K562 (cell line): ENCODE measurements around the gene CCR9. TPM values are rescaled to one million over a fixed set of nuclear protein-coding genes. Genes with fewer than 3 reads are reported as not detected.

Experiments
- C11orf30 ChIP-seq: fragments of 450-650 bp; IDR thresholded peaks from 2 replicates; pipeline ENCODE4 v1.6.1; 2016; ENCODE audit warnings: low read depth, mild to moderate bottlenecking
- MYC ChIP-seq, 2 experiments: fragments of 250-450 bp in 1 of 2; sonication (Bioruptor Pico) in 1 of 2; IDR thresholded peaks; 2 replicates each; pipeline versions ENCODE4 v1.5.1 to v1.6.1; 2012 to 2021; ENCODE audit warnings: low read depth in 2 of 2, borderline replicate concordance in 1 of 2, improper control_type of control experiment in 1 of 2, low read length in 1 of 2, mild to moderate bottlenecking in 1 of 2, moderate library complexity in 1 of 2
- RAD51 ChIP-seq: fragments of 450-650 bp; IDR thresholded peaks from 2 replicates; pipeline ENCODE4 v1.7.1; 2016; ENCODE audit warnings: low read depth, mild to moderate bottlenecking, borderline replicate concordance
- RNF2 ChIP-seq: sonication (generic); IDR thresholded peaks from 2 replicates; pipeline ENCODE4 v1.6.1; 2016
- polyA plus RNA-seq, 8 experiments: library from polyadenylated mRNA; depleted of rRNA in 4 of 8; stranded (reverse) in 5 of 8; unstranded in 3 of 8; fragments of >200 nt; fragmentation: Nextera tagmentation in 2 of 8; fragmentation: Illumina TruSeq in 1 of 8; extraction: Ambion mirVana in 2 of 8; extraction: Trizol in 1 of 8; gene quantifications; 2 replicates each; pipeline versions ENCODE4 v1.2.1 to v1.2.3, GENCODE V29; 2011 to 2014; ENCODE audit warnings: inconsistent platforms in 1 of 8, missing spikeins in 1 of 8
- total RNA-seq, 7 experiments: library from RNA; depleted of rRNA in 6 of 7; stranded (reverse); fragments of >200 nt in 6 of 7; fragmentation: Illumina TruSeq in 2 of 7; extraction: Trizol in 2 of 7; gene quantifications; 2 replicates each; pipeline versions ENCODE4 v1.2.1 to v1.2.3, GENCODE V29; 2011 to 2021; ENCODE audit warnings: low replicate concordance in 1 of 7
- TF ChIP-seq, protein P1 (sequence below): fragments of 450-650 bp; IDR thresholded peaks from 2 replicates; pipeline ENCODE4 v1.6.1; 2017; ENCODE audit warnings: antibody characterized with exemption, mild to moderate bottlenecking
- TF ChIP-seq, protein P2 (sequence below): sonication (generic); formaldehyde crosslinking; IDR thresholded peaks from 2 replicates; pipeline ENCODE4 v1.5.0; 2020; ENCODE audit warnings: missing genetic modification reagents
- TF ChIP-seq, protein P3 (sequence below), 2 experiments: fragments of 450-650 bp; conservative IDR thresholded peaks; 2 replicates each; pipeline ENCODE4 v1.6.1; 2017; ENCODE audit warnings: mild to moderate bottlenecking in 2 of 2, moderate library complexity in 2 of 2
- TF ChIP-seq, protein P4 (sequence below): fragments of 250-450 bp; sonication (Bioruptor Pico); IDR thresholded peaks from 2 replicates; pipeline ENCODE4 v1.8.0; 2022; ENCODE audit warnings: moderate library complexity, mild to moderate bottlenecking, inconsistent platforms

The CCR9 gene
- total and polyA plus RNA-seq, 9 of the 15 experiments (the other 6 are each of a cell fraction or from before 2014, with no cell fraction given), result not detected

DNA sequence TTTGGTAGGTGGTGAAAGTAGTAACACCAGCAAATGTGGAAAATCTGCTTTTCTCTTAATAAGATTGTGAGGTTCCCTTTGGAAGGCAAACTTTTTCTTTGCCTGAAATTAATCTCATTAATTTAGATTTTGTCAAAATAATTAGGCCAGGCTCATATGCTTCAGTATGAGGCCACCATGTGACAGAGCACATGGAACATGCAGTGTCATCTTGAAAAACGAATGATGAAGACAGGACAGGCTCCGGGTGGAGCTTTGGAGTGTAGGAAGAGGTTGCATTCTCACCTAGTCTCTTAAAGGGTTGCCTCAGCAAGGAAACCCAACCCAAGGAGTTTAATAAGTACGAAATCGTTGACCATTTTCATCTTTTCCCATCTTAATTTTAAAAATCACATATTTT is 25.9 kb upstream of the CCR9 start (continued):
- peak; percentile 68; the same call in 1 of the 2 replicates for TF ChIP-seq MYC (IDR thresholded peaks at IDR 0.05; ENCODE audit: low read depth, low read length)
- TF ChIP-seq MYC (CRISPR knock-in tag; IDR thresholded peaks at IDR 0.05; ENCODE audit: borderline replicate concordance, low read depth), result no peak
- TF ChIP-seq, protein P1, sequence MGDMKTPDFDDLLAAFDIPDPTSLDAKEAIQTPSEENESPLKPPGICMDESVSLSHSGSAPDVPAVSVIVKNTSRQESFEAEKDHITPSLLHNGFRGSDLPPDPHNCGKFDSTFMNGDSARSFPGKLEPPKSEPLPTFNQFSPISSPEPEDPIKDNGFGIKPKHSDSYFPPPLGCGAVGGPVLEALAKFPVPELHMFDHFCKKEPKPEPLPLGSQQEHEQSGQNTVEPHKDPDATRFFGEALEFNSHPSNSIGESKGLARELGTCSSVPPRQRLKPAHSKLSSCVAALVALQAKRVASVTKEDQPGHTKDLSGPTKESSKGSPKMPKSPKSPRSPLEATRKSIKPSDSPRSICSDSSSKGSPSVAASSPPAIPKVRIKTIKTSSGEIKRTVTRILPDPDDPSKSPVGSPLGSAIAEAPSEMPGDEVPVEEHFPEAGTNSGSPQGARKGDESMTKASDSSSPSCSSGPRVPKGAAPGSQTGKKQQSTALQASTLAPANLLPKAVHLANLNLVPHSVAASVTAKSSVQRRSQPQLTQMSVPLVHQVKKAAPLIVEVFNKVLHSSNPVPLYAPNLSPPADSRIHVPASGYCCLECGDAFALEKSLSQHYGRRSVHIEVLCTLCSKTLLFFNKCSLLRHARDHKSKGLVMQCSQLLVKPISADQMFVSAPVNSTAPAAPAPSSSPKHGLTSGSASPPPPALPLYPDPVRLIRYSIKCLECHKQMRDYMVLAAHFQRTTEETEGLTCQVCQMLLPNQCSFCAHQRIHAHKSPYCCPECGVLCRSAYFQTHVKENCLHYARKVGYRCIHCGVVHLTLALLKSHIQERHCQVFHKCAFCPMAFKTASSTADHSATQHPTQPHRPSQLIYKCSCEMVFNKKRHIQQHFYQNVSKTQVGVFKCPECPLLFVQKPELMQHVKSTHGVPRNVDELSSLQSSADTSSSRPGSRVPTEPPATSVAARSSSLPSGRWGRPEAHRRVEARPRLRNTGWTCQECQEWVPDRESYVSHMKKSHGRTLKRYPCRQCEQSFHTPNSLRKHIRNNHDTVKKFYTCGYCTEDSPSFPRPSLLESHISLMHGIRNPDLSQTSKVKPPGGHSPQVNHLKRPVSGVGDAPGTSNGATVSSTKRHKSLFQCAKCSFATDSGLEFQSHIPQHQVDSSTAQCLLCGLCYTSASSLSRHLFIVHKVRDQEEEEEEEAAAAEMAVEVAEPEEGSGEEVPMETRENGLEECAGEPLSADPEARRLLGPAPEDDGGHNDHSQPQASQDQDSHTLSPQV, result peak; percentile 84
- peak; percentile 47; the same call in 1 of the 2 replicates for TF ChIP-seq C11orf30
- no peak for TF ChIP-seq RNF2
- TF ChIP-seq RAD51, result peak; percentile 29; the same call in 1 of the 2 replicates
- TF ChIP-seq, protein P2, sequence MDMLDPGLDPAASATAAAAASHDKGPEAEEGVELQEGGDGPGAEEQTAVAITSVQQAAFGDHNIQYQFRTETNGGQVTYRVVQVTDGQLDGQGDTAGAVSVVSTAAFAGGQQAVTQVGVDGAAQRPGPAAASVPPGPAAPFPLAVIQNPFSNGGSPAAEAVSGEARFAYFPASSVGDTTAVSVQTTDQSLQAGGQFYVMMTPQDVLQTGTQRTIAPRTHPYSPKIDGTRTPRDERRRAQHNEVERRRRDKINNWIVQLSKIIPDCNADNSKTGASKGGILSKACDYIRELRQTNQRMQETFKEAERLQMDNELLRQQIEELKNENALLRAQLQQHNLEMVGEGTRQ (CRISPR knock-in tag), result peak; percentile 20; the same call in 1 of the 2 replicates
- TF ChIP-seq, protein P3, sequence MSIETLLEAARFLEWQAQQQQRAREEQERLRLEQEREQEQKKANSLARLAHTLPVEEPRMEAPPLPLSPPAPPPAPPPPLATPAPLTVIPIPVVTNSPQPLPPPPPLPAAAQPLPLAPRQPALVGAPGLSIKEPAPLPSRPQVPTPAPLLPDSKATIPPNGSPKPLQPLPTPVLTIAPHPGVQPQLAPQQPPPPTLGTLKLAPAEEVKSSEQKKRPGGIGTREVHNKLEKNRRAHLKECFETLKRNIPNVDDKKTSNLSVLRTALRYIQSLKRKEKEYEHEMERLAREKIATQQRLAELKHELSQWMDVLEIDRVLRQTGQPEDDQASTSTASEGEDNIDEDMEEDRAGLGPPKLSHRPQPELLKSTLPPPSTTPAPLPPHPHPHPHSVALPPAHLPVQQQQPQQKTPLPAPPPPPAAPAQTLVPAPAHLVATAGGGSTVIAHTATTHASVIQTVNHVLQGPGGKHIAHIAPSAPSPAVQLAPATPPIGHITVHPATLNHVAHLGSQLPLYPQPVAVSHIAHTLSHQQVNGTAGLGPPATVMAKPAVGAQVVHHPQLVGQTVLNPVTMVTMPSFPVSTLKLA (conservative IDR thresholded peaks at IDR 0.05), result 0 out of 4 replicates have a peak, but pooled peaks of 1 of the 2 experiments have one; percentile 20
- TF ChIP-seq, protein P4, sequence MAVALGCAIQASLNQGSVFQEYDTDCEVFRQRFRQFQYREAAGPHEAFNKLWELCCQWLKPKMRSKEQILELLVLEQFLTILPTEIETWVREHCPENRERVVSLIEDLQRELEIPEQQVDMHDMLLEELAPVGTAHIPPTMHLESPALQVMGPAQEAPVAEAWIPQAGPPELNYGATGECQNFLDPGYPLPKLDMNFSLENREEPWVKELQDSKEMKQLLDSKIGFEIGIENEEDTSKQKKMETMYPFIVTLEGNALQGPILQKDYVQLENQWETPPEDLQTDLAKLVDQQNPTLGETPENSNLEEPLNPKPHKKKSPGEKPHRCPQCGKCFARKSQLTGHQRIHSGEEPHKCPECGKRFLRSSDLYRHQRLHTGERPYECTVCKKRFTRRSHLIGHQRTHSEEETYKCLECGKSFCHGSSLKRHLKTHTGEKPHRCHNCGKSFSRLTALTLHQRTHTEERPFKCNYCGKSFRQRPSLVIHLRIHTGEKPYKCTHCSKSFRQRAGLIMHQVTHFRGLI (CRISPR knock-in tag), result no peak
